NCI-H524 (cell line): Measurements from ENCODE around the gene DSTN.

ENCODE experiments used
- DNase-seq, 2 experiments: peaks; one replicate each; lab custom pipeline; 2025; lab: John Stamatoyannopoulos, UW

DSTN gene

DNA sequence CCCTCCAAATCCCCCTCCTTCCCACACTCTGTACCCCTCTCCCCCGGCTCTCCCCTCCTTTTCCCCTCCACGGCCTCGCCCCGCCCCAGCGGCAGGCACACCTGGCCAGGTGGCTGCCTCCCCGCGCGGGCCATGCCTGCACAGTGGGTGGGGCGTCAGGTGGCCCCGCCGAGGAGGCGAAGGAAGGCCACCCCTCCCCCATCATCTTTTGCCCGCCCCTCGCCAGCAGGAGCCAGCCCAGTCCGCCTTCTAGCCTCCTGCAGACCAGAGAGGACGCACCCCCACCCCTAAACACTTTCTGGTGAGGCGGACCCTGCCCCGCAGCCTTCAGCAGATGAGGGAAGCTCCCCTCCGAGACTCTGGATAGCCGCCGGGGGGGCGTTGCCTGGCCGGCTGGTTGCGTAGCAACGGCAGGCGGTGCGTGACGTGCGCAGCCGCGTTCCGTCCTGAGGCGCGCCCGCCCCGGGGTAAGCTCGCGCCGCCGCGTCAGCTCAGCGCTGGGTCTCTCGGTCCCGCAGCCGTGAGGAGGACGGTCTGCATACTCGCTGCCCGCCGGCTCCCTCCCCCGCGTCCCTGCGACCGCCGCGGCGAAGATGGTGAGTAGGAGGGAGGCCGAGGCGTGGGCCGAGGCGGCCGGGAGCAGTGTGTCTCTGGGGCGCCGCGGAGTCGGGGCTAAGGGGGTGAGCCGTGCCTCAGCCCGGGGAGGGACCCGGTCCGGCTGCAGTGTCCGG is at the start of gene DSTN:
TSS of gene DSTN (plus strand) at position 460 of the 731 bp plus-strand sequence. CDS start at position 594, 134 bp downstream.
- peak; percentile 81 to 93 for DNase-seq

DNA sequence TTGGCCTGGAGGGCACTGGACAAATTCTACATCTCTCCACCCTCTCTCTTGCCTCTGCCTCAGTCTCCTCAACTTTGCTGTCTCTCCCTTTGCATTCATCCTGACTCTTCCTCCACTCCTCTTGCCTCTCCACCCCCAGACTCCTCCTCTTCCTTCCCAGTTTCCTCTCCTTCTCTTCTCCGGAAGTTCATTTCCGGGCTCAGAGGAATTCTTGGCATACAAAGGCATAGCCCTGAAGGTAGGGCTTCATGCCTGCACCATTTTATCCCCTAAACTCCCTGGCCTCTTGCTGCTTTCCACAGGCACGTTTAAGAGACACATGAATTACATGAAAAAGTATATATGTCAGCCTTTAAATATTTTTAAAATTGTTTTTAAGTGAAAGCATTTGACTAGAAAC is 49.3 kb upstream of the DSTN start:
- no peak for DNase-seq

DNA sequence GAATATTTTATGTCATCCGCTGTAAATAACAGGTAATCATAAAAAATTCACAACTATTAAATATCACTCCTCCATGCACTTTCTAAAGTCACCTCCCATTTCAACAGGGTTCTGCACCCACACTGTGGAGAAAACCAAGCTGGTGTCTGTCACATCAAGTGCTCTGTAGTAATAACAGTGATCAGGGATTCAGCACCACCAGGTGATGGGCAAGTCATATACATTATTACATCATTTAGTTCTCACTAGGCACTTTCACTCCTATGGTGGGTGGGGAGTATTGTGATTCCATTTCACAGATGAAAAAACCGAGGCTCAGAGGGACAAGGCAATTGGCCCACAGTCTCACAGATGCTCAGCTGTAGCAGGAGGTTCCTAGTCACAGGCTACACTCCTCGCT is 47.3 kb upstream of the DSTN start:
- DNase-seq: no peak

DNA sequence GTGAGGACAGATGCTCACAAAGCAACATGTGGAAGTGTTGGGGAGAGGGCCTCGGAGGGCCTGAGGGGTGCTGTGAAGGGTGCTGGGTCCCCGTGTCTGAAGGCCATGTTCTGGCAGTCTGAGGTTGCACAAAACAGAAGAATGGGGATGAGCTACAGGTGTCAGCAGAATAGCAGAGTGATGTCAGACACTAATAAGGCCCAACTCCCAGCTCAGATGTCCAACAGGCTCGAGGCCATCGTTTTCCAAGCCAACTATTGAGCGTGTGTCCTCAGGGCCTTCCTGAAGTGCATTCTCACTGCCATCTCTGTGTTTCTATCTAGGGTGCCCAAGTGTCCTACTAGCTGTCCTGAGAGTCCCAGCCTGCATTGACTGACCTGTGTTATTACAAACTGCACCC is 46.5 kb upstream of the DSTN start:
- DNase-seq: no peak

DNA sequence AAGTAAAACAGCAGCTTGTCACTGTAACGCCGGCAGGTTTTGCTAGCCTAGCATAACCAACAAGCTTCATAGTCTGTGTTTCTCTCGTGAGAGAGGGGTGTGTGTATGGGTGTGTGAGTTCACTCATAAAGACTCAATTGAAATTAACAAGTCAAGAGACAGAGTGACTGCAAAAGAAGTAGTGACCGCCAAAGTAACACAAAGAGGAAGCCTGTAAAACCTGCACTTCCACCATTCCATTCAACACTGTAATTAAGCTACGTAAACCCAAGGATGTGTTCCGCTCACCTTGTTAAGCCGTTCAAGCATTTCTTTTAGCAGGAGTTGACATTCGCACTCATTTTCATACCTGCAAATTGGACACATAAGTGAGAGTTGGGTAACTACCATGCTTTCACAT is 45.3 kb upstream of the DSTN start:
- DNase-seq: no peak

DNA sequence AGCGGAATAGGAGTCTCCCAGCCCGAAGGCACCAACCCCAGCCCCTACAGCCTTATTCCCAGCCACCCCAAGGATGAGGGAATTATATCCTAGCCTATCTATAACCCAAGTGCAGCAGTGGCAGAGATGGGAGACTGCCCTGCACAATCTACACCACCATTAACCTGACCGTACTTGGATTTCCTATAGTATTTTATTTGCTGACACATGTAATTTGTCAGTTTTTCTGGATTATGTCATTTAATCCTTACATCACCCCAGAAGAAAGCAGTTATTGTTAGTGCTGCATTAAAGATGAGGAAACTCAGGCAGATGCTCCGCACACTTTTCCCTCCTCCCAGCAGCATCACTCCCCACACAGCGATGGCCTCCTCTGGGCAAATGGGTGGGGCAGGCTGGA is 44.7 kb upstream of the DSTN start:
- no peak for DNase-seq

DNA sequence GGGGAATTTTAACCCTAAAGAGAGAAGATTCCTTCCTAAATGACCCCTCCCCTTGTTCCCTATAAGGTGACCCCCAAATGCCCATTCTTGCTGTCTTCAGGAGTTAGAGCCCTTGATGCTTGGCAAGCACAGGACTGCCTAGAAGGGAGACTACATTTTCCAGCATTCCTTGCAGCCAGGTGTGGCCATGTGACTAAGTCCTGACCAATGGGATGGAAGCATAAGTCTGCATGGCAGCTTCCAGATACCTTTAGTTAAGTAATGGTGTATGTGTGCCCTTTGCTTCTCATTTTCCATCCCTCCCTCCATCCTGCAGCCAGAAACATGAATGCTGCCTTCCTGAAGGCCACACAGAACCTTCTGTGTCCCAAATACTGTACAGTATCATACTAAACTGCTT is 44.2 kb upstream of the DSTN start:
- peak in 1 of 2 experiments; percentile 56 for DNase-seq

DNA sequence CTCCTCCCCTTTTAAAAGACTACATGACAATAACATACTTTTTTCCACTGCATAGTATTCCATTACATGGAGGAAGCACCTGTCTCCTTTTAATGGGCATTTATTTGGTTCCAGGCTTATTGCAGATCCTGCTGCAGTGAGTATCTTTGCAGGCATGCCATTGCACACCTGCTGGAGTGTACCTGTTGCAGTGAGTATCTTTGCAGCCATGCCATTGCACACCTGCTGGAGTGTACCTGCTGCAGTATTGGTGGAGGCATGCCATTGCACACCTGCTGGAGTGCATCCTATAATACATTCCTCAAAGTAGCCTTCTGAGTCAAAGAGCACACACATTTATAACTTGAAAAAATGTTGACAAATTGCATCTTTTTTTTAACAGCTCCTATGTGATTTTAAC is 40.3 kb upstream of the DSTN start:
- no peak for DNase-seq

DNA sequence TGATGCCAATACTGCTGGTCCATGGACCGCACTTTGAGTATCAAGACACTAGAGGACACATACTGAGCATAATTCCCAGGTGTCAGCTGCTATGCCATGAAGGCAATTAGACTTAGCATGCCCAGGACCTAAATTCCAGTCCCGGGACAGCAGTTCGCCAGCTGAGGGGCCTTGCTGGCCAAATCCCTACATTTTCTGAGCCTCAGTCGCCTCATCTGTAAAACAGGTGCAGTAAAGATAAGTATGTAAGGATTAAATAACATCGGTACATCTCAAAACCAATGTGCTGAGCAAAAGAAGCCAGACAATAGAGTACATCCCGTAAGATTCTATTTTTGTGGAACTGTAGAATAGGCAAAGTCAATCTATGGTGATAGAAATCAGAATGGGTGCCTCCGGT is 39.7 kb upstream of the DSTN start:
- DNase-seq: no peak

DNA sequence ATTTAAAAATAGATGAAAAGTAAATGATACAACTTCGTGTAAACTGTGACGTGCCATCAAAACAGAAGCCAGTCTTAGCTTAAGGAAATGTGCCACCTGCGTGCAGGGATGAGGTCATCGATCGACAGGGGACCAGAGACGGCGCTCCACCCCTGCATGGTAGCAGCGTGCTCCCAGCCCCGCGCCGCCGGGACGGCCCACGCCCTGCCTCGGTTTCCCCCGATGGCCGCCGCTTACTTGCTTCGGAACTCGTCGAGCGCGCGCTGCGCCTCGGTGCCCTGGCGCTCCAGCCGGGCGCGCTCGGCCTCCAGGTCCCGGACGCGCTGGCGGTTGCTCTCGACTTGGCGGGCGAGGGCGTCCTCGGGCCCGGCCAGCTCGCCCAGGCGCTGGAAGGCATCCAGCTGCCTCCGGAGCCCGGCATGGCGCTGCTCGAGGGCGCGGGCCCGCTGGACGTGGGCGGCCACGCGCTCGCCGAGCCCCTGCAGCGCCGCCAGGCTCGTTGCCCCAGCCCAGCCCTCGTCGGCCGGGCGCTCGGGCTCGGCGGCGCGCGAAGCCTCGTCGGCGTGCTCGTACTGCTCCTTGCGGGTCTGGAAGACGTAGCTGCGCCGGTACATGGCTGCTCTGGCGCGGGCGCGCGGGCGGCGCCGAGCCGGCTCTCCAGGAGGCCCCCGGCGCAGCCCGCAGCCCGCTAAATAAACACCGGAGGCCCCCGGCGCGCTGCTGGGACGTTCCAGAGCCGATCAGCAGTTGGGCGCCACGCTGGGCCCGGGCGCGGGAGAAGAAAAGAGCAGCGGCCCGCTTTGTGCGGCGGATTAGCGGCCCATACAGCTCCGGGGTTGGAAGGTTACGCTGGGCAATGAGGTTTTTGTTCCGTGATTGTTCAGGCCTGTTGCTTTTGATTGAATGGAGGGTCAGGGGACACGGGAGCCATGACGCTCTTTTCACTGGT is 38.9 kb upstream of the DSTN start, which contains the start of gene BFSP1:
TSS of gene BFSP1 (minus strand) at position 664 of the 949 bp plus-strand sequence. CDS start at position 614, 50 bp downstream.
- DNase-seq: peak; percentile 31 to 65

DNA sequence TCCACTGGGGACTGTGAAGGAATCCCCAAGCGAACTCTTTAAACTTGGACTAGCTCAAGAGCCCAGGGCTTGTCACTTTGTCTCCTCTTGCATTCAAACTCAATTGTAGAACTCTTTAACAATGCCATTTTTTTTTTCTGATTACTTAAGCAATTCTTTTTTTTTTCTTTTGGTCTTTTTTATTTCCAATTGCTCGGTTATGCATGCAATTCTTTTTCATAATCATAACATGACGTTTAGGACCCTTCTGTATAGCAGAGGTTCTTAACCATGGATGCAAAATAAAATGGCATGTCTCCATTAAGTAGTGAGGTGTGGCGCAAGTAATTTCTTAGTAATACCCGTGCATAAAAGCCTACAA is 38.2 kb upstream of the DSTN start:
- no peak for DNase-seq

DNA sequence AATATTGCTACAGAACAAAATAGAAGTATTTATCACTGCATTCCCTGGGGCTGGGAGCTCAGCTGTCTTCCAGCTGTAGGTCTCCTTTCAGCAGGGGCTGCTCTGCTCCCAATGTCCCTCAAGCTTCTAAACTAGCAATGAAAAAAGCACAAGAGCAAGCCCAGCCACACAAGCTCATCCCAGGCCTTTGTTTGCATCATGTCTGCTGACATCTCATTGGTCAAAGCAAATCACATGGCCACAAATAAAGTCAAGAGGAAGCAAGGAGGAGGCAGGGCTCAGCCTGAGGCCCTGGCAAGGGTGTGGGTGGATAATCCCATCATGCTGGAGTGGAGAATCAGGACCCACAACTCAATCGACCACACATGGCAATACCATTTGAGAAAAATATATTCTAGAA is 36.5 kb upstream of the DSTN start:
- peak; percentile 46 to 75 for DNase-seq

DNA sequence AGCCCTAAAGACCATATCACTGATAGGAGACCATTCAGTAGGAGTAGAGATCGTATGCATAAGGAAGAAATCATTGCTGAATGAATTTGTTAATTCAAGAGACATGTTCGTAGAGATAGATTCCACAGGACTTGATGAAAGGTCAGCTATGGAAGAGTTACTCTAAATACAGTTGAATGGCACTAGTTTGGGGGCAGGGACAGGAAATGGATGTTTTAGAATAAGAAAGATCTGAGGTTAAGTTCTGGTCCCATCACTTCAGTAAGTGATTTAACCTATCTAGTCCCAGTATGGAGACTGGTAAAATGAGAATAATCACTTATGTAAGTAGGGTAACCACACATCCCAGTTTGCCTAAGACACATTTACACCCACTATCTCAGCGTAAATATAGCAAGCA is 35.8 kb upstream of the DSTN start:
- no peak for DNase-seq

DNA sequence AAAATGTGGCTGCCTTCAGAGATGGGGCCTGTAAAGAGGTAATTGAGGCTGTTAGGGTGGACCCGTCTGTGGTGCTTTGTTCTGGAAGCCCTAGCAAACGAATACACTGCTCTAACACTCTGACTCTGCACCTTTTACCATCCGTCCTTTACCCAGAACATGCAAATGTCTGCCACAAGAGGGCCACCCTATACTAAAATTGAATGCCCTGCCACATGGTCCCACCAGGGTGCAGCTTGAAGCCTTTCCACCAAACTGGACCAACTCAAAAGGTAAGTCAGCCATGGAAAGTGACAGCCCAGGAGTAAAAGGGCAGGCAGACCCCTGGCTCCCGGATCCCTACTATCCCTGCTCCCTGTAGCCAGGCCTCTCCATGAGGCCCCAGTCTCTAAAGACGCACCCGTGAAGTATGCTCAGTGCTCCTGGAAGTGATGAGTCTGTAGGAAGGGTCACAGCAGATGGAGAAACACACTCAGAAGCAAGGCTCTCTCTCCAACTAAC is 32.9 kb upstream of the DSTN start:
- peak; percentile 83 to 87 for DNase-seq

DNA sequence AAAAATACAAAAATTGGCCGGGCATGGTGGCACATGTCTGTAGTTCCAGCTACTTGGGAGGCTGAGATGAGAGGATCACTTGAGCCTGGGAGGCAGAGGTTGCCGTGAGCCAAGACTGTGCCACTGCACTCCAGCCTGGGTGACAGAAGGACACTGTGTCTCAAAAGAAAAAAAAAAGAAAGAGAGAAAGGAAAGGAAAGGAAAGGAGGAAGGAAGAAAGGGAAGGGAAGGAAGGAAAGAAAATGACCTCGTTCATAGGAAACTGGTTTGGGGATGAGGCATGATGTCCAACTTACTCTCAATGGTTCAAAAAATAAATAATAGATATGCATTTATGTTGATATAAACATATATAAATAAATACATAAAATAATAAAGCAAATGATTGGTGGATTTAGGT is 31.9 kb upstream of the DSTN start:
- no peak for DNase-seq

DNA sequence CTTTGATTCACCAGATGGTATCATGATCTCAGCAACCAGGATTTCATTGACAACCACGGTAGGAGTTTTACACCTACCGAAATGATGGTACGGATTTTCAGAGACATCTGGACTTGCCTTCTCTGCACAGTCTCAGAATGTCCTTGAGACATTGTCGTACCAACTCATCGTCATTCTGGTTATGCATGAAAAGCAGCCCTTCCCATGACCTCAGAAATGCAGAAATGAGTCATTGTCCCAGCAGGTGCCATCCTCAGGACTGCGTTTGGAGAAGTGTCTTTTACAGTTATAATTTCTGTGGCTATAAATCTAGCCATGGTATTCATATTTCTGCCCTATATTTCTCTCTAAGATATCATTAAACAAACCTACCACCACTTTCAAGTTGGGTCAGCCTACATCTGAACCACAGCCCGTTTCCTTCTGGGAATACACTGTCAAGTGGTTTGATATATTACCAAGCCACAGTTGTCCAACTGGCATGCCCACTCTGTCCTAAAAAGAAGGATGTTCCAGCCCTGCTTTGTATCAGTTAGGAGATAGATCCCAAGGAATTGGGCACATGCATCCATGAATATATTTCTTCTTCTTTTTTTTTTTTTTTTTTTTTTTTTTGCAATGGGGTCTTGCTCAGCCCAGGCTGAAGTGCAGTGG is 31.2 kb upstream of the DSTN start:
- DNase-seq: peak in 1 of 2 experiments; percentile 8

DNA sequence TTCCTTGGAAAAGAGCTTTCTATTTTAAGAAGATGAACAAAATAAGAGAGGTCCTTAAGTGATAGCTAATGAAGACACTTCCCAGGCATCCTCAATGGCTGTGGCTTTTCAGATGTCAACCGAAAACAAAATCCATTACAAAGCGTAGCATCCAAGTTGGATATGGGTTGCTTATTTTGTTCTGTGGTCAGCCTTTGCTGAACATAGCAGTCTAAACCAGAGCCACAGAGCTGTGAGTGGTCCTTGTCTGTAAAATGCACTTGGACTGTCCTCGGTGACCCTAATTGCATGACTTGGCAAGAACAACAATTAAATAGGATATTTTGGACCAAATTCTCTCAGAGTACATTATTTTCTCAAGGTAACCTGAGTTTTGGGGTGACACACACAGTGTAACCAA is 28.3 kb upstream of the DSTN start:
- no peak for DNase-seq

DNA sequence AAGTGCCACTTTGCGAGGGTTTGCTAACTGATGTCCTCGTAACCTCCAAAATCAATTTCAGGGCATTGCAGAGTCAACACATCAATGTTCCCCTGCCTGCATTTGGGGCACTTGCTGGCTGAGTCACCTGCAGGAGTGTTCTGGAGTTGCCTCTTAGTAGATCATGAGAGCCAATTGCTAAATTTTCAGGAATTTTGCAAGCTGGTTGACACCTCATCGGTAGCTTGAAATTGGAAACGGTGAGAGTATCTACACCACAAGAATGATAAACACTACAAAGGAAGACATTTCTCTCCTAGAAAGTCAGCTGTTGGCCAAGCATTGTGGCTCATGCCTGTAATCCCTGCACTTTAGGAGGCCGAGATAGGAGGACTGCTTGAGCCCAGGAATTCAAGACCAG is 27.9 kb upstream of the DSTN start:
- no peak for DNase-seq

DNA sequence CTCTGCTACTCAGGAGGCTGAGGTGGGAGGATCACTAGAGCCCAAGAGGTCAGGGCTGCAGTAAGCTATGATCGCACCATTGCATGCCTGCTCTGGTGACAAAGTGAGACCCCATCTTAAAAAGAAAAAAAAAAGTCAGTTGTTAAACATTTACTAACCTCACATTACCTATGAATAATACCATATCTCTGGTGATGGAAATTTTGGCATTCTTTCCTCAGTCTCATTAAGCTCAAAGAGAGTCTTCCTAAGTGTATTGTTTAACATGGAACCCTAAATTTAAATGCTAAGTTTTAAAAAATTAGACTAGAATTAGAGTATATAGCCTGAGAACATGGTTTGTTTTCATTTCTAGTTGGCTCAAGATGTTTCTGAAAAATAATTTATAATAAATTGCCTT is 27.4 kb upstream of the DSTN start:
- no peak for DNase-seq

DNA sequence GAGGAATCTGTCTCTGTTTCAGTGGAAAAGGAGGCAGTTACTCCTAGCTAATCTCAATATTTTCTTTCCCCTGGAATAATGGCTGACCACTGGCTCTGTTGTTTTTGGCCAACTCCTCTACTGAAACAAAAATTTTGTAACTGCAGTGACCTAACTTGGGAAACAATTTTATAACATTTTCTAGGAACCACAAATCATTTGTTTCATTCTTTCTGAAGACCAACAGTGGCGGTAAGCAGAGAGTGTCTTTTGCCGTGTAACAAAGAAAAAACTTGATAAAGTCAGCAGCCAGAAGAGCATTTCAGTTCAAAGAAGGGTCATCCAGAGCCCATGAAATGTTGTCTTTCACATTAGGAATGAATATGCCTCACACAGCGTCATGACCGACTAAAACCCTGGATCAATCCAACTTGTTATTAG is 26.9 kb upstream of the DSTN start:
- DNase-seq: no peak

DNA sequence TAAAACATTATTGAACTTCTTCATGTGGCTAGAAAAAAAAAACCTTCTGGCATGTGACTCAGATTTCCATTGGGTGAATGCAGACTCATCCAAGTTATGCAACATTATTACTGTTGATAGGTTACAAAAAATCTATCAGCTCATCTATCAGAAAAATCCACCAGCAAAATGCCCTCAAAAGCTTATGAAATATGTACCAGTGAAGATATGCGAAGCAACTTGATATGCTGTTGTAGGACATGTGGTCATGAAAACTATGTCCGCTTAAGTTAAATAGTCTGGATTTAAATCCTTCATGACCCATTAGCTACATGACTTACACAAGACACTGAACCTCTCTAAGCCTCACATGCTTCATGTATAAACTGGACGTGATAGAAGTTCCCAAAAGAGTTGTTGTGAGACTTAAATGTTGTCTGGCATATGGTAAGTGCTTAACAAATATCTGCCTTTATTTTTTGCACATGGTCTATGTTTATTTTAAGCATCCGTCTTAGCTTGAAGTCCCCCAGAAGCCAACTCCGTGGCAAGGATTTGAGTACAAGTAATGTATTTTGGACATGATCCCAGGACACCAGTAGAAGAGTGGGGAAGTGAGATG is 26.2 kb upstream of the DSTN start:
- no peak for DNase-seq

DNA sequence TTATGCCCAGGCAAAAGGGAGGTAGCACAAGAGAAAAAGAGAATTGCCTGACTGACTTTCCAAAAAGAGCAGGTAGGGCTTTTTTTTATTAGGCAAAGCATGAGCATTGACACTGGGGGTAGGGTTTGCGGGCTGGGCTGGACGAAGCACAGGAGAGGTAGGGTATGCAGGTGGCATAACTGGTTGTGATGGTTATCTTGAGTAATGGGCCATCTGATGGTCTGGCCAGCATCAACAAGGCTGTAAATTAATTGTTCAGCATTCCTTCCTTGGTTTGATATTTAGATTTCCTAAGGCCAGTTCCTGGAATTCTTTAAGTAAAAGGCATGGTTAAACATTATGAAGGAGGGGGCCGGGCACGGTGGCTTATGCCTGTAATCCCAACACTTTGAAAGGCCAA is 24.7 kb upstream of the DSTN start:
- DNase-seq: no peak
